Ishikawa (cell line): ENCODE data around the gene SPG21.

Source experiments
- CEBPB ChIP-seq: IDR thresholded peaks from 2 replicates; pipeline ENCODE4 v1.6.1; 2012
- CREB1 ChIP-seq: IDR thresholded peaks from 2 replicates; pipeline ENCODE4 v1.6.1; 2012; ENCODE audit warnings: low read depth
- EGR1 ChIP-seq: IDR thresholded peaks from 2 replicates; pipeline ENCODE4 v1.6.1; 2012
- EP300 ChIP-seq: IDR thresholded peaks from 2 replicates; pipeline ENCODE4 v1.6.1; 2012; ENCODE audit warnings: borderline replicate concordance
- FOXM1 ChIP-seq: IDR thresholded peaks from 2 replicates; pipeline ENCODE4 v1.6.1; 2012; ENCODE audit warnings: low read depth, borderline replicate concordance
- MAX ChIP-seq: IDR thresholded peaks from 2 replicates; pipeline ENCODE4 v1.6.1; 2012
- NFIC ChIP-seq: IDR thresholded peaks from 2 replicates; pipeline ENCODE4 v1.6.1; 2012
- RAD21 ChIP-seq: IDR thresholded peaks from 2 replicates; pipeline ENCODE4 v1.6.1; 2012; ENCODE audit warnings: low read depth
- REST ChIP-seq: IDR thresholded peaks from 2 replicates; pipeline ENCODE4 v1.6.1; 2012; ENCODE audit warnings: low read depth, mild to moderate bottlenecking
- TAF1 ChIP-seq: IDR thresholded peaks from 2 replicates; pipeline ENCODE4 v1.6.1; 2012; ENCODE audit warnings: low read depth, mild to moderate bottlenecking
- TCF12 ChIP-seq: IDR thresholded peaks from 2 replicates; pipeline ENCODE4 v1.6.1; 2012; ENCODE audit warnings: low read depth
- TEAD4 ChIP-seq: IDR thresholded peaks from 2 replicates; pipeline ENCODE4 v1.6.1; 2012
- USF1 ChIP-seq: IDR thresholded peaks from 2 replicates; pipeline ENCODE4 v1.6.1; 2012
- YY1 ChIP-seq: IDR thresholded peaks from 2 replicates; pipeline ENCODE4 v1.6.1; 2012; ENCODE audit warnings: low read depth
- ZBTB7A ChIP-seq: IDR thresholded peaks from 2 replicates; pipeline ENCODE4 v1.6.1; 2012; ENCODE audit warnings: low read depth

The SPG21 gene

GRCh38 chr15:64970698-64971097 lies 19.0 kb downstream of the SPG21 start:
- TF ChIP-seq EGR1 (no peak), REST (no peak), TEAD4 (no peak), RAD21 (no peak)

GRCh38 chr15:64969401-64969800 lies 20.3 kb downstream of the SPG21 start:
- TF ChIP-seq TCF12 (no peak), EGR1 (no peak), USF1 (no peak), CEBPB (no peak), ZBTB7A (no peak), RAD21 (no peak), TAF1 (no peak), EP300 (no peak)

GRCh38 chr15:64961013-64961412 lies 28.7 kb downstream of the SPG21 start:
- TF ChIP-seq YY1 (no peak), REST (no peak), USF1 (no peak), CEBPB (no peak), FOXM1 (no peak), TAF1 (no peak), MAX (no peak), ZBTB7A (no peak), EGR1 (no peak), CREB1 (no peak), RAD21 (no peak), EP300 (no peak), TEAD4 (no peak), NFIC (no peak), TCF12 (no peak)

- no peak for TF ChIP-seq NFIC
- TF ChIP-seq CEBPB = no peak
- TF ChIP-seq MAX = no peak
- no peak for TF ChIP-seq EP300
Observed at GRCh38 chr15:64960153-64960552, 29.6 kb downstream of the SPG21 start.

GRCh38 chr15:64959128-64959527 lies 30.6 kb downstream of the SPG21 start:
- no peak for TF ChIP-seq MAX
- TF ChIP-seq TAF1 = no peak

- TF ChIP-seq TEAD4 (no peak), USF1 (no peak), EP300 (no peak), YY1 (no peak), NFIC (no peak), MAX (no peak), CREB1 (no peak), TCF12 (no peak), REST (no peak), CEBPB (no peak), TAF1 (no peak), EGR1 (no peak), ZBTB7A (no peak), RAD21 (no peak), FOXM1 (no peak)
Observed at GRCh38 chr15:64954395-64954794, 35.3 kb downstream of the SPG21 start.
